ENCODE data around the gene FOXRED1. TPM values are rescaled to one million over a fixed set of nuclear protein-coding genes. Genes with fewer than 3 reads are reported as not detected.
"Not testable (repeated sequence)": the region's sequence is repeated elsewhere in the genome, so short reads cannot be mapped to it uniquely, and the experiment has no call there.

Gene FOXRED1
- total RNA-seq, 1 donor from 2014 or later = 28.1 TPM

DNA sequence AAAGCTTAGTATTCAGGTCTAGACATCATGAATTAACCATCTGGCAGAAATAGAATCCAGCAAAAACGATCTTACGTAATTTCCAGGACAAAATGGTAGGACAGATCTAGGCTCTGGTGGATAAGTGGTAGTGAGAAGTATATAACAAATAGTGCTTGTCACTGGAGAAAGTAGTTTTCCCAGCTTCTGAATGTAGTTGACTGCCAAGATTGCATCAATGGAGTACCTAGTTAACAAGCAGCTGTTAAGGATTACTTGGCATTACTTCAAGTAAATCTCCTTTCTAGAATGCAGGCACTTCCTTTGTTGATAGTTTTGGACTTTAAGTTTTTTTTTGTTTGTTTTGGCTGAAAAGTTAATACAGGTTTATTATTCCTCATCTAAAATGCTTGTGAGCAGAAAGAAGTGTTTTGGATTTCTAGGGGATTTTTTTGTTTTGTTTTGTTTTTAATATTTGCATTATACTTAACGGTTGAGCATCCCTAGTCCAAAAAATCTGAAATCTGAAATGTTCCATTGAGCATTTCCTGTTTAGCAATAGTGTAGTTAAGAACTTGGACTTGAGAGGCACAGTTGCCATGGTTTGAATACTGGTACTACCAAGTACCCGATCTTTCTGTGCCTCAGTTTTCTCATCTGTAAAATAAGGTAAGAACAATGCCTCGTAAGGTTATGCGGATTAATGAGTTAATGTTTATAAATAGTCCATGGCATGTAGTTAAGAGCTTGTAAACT, 37.1 kb upstream of the FOXRED1 start:
- H3K4me3 ChIP-seq (ENCODE audit: low read depth, low read length) = no peak overlapping the region
- DNase-seq (ENCODE audit: low read depth) = no peak
- TF ChIP-seq, protein P1, sequence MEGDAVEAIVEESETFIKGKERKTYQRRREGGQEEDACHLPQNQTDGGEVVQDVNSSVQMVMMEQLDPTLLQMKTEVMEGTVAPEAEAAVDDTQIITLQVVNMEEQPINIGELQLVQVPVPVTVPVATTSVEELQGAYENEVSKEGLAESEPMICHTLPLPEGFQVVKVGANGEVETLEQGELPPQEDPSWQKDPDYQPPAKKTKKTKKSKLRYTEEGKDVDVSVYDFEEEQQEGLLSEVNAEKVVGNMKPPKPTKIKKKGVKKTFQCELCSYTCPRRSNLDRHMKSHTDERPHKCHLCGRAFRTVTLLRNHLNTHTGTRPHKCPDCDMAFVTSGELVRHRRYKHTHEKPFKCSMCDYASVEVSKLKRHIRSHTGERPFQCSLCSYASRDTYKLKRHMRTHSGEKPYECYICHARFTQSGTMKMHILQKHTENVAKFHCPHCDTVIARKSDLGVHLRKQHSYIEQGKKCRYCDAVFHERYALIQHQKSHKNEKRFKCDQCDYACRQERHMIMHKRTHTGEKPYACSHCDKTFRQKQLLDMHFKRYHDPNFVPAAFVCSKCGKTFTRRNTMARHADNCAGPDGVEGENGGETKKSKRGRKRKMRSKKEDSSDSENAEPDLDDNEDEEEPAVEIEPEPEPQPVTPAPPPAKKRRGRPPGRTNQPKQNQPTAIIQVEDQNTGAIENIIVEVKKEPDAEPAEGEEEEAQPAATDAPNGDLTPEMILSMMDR (conservative IDR thresholded peaks at IDR 0.05; ENCODE audit: low read depth, low read length) = no peak

DNA sequence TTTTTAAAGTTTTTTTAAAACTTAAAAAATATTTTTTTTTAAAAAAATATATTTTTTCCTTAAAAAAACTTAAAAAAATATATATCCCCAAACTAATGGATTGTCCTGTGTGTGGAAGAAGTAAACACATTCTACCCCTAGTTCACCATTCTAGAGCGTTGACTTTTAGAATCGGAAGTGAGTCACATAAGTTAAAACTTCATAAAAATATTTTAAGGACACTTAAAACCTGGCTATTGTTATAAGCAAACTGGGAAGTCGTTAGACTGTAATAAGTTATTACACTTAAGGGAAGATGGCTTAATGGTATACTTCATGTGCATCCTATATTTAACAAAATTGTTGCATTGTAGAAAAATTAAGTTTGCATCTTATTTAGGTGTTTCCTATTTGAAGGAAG, 36.3 kb upstream of the FOXRED1 start:
- no peak for DNase-seq (ENCODE audit: low read depth)
- H3K4me3 ChIP-seq (ENCODE audit: low read depth, low read length) = no peak overlapping the region
- TF ChIP-seq, protein P1 (conservative IDR thresholded peaks at IDR 0.05; ENCODE audit: low read depth, low read length) = no peak

DNA sequence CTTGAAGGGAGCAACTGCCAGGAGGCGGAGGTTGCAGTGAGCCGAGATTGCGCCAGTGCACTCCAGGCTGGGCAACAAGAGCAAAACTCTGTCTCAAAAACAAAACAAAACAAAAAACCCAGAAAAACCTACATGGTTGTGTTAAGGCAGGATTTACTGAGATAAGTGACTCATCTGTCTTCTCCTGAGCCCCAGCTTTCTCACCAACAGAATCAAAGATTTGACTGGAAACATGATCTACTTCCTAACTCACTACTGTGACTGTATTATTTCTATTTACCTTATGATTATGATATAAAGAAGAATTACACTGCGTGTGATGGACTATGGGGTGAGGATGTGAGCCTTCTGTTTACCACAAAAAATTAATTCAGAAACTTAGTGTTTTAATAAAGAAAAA, 35.6 kb upstream of the FOXRED1 start:
- TF ChIP-seq, protein P1 (conservative IDR thresholded peaks at IDR 0.05; ENCODE audit: low read depth, low read length) = no peak
- H3K4me3 ChIP-seq (ENCODE audit: low read depth, low read length) = no peak overlapping the region
- DNase-seq (ENCODE audit: low read depth) = no peak

DNA sequence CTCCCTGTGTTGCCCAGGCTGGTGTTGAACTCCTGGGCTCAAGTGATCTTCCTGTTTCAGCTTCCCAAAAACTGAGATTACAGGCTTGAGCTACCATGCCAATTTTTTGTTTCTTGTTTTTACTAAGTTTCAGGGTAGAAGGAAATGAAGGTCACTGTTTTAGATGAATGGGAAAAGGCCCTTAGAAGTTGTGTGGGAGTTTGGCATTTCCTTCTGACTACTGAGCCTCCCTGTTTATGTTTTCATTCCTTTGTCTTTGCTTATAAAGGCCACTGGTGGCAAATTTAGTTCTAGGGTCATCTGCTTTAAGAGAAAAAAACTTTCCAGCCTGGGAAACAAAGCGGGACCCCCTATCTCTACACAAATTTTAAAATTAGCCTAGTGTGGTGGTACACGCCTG, 22.3 kb upstream of the FOXRED1 start:
- TF ChIP-seq, protein P1 (conservative IDR thresholded peaks at IDR 0.05; ENCODE audit: low read depth, low read length) = no peak
- no peak overlapping the region for H3K4me3 ChIP-seq (ENCODE audit: low read depth, low read length)
- no peak for DNase-seq (ENCODE audit: low read depth)

DNA sequence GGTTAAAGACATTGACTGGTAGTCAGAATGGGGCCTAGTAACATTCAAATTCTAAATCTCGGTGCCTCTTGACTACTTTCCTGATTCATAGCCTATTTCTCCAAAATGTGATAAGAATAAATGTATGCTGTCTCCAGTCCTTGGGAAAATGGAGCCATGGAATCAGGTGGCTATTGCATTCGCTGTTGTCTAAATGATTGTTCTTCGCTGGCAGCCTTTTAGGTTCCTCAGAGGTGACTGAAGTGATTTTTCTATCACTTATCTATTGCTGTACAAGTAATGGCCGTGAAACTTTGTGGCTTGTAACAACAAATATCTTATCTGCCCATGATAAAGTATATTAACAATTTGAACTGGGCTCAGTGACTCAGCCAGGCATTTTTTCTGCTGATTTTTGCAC, 15.7 kb upstream of the FOXRED1 start:
- TF ChIP-seq, protein P1 (conservative IDR thresholded peaks at IDR 0.05; ENCODE audit: low read depth, low read length) = no peak
- H3K4me3 ChIP-seq (ENCODE audit: low read depth, low read length) = no peak overlapping the region
- DNase-seq (ENCODE audit: low read depth) = no peak

DNA sequence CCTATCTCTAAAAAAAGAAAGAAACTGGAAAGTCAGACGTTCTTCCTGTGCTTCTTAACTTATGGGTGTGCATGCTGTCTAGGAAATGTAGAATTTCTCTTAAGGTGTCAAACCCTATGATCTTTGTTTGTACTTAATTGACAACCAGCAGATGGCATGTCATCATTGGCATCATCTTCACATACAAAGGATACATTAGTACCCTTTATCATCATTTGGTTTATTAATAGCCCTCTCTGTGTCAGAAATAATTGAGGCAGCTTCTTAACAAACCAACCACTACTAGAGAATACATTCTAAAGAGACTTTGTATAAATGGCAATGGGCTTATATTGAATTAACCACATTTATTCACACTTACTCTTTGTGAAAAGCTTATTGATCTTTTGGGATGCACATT, 14.1 kb upstream of the FOXRED1 start:
- no peak for DNase-seq (ENCODE audit: low read depth)
- TF ChIP-seq, protein P1 (conservative IDR thresholded peaks at IDR 0.05; ENCODE audit: low read depth, low read length) = no peak
- no peak overlapping the region for H3K4me3 ChIP-seq (ENCODE audit: low read depth, low read length)

DNA sequence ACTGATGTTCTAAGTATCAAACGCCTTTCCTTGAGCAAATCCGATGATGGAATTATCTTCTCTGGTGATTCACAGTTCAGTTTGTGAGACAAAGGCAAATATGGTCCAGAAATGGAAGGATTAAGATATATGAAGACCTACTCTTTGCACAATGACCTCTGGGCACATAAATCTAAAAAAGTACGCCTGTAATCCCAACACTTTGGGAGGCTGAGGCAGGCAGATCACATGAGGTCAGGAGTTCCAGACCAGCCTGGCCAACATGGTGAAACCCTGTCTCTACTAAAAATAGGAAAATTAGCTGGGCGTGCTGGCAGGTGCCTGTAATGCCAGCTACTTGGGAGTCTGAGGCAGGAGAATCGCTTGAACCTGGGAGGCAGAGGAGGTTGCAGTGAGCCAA, 13.4 kb upstream of the FOXRED1 start:
- not testable (repeated sequence) for DNase-seq (ENCODE audit: low read depth); H3K4me3 ChIP-seq (ENCODE audit: low read depth, low read length)
